Esophagus muscularis mucosa (tissue), 4 donors: Measurements from ENCODE around the gene PAX5. TPM values are rescaled to one million over a fixed set of nuclear protein-coding genes. Genes with fewer than 3 reads are reported as not detected.

Experiments
- DNase-seq: peaks from one replicate; pipeline ENCODE4 v3.0.0-alpha.2; 2017; ENCODE audit errors: extremely low spot score
- H3K27ac ChIP-seq, 4 donors: fragments of 200-600 bp; sonication (generic); replicated peaks in 1 of 4; 1 replicate in 3 of 4; 2 replicates in 1 of 4; pipeline ENCODE4 v1.5.1; 2016 to 2019; ENCODE audit warnings: mild to moderate bottlenecking in 1 of 4
- H3K27me3 ChIP-seq, 4 donors: fragments of 200-600 bp; sonication (generic); one replicate each; pipeline versions ENCODE4 v1.5.1 to v1.6.0; 2016 to 2019
- H3K36me3 ChIP-seq, 4 donors: fragments of 200-600 bp; sonication (generic); one replicate each; pipeline ENCODE4 v1.5.1; 2016 to 2019
- H3K4me1 ChIP-seq, 4 donors: fragments of 200-600 bp; sonication (generic); one replicate each; pipeline ENCODE4 v1.5.1; 2016 to 2019
- H3K4me3 ChIP-seq, 4 donors: fragments of 200-600 bp; sonication (generic); 1 replicate in 2 of 4; 2 replicates in 2 of 4; pipeline ENCODE4 v1.5.1; 2016 to 2019; ENCODE audit warnings: mild to moderate bottlenecking in 4 of 4, moderate library complexity in 1 of 4
- H3K9me3 ChIP-seq, 4 donors: fragments of 200-600 bp; sonication (generic); 1 replicate in 3 of 4; 2 replicates in 1 of 4; pipeline ENCODE4 v1.5.1; 2016 to 2019
- CTCF ChIP-seq, 3 experiments: fragments of 200-600 bp in 2 of 3; fragments of 450-650 bp in 1 of 3; sonication (generic) in 2 of 3; IDR thresholded peaks; one replicate each; pipeline ENCODE4 v1.5.1; 2017 to 2019; ENCODE audit warnings: antibody characterized with exemption in 3 of 3, mild to moderate bottlenecking in 2 of 3, moderate library complexity in 1 of 3
- EP300 ChIP-seq: sonication (generic); formaldehyde crosslinking; IDR thresholded peaks from one replicate; pipeline ENCODE4 v1.6.1; 2017; ENCODE audit warnings: antibody characterized with exemption
- POLR2A ChIP-seq: fragments of 450-650 bp; IDR thresholded peaks from one replicate; pipeline ENCODE4 v1.6.1; 2017; ENCODE audit warnings: antibody characterized with exemption, moderate library complexity, mild to moderate bottlenecking, low read depth
- POLR2AphosphoS5 ChIP-seq, 2 donors: sonication (generic); formaldehyde crosslinking; IDR thresholded peaks; one replicate each; pipeline ENCODE4 v1.6.1; 2017; ENCODE audit warnings: antibody characterized with exemption in 2 of 2
- WGBS: methylation state at CpG from one replicate; pipeline ENCODE4 v1.1.5; 2018; 5-methylcytosine and 5-hydroxymethylcytosine counted together
- intact Hi-C: fragments of 100-400 bp; cut with DNase I; formaldehyde crosslinking; loops from one replicate; pipeline ENCODE4 v1.15.1; 2023
- total RNA-seq, 4 donors: library from RNA; depleted of rRNA; stranded (reverse); fragments of >200 nt; gene quantifications; one replicate each; pipeline versions ENCODE4 v1.1.0 to v1.2.1, GENCODE V29; 2016

The PAX5 gene
- total RNA-seq, 4 donors from 2014 or later = 0.17 TPM; not detected in 3

GRCh38 chr9:36891341-36891811, 142.7 kb downstream of the PAX5 start:
- H3K9me3 ChIP-seq = no peaks in the 10 kb centered on the region
- DNase-seq = no peak
- no peak overlapping the region for H3K4me3 ChIP-seq
- 55% methylated on average over 13 of the region's 13 CpGs for WGBS
- TF ChIP-seq CTCF (IDR thresholded peaks at IDR 0.05) (no peak), EP300 (no peak), POLR2AphosphoS5 (IDR thresholded peaks at IDR 0.05) (no peak), POLR2A (no peak)
- H3K4me1 ChIP-seq = no peaks in the 10 kb centered on the region
- H3K27ac ChIP-seq = no peak overlapping the region
- no peaks in the 10 kb centered on the region for H3K36me3 ChIP-seq
- intact Hi-C loops = no loop called here
- H3K27me3 ChIP-seq = peaks cover 0 to 31% (median 0%) of the 10 kb centered on the region in 4 donors

- H3K27me3 ChIP-seq = peaks cover 0 to 38% (median 0%) of the 10 kb centered on the region in 4 donors
These were observed 144.2 kb downstream of the PAX5 start for GRCh38 chr9:36889844-36890243.

GRCh38 chr9:36888551-36888950, 145.5 kb downstream of the PAX5 start:
- WGBS = 65% methylated on average over 7 of the region's 7 CpGs
- no peak for DNase-seq
- no peaks in the 10 kb centered on the region for H3K9me3 ChIP-seq
- H3K27ac ChIP-seq = no peak overlapping the region
- no peaks in the 10 kb centered on the region for H3K36me3 ChIP-seq
- H3K4me3 ChIP-seq = no peak overlapping the region
- peaks cover 0 to 42% (median 0%) of the 10 kb centered on the region in 4 donors for H3K27me3 ChIP-seq
- TF ChIP-seq POLR2AphosphoS5 (IDR thresholded peaks at IDR 0.05) (no peak), CTCF (IDR thresholded peaks at IDR 0.05) (no peak), POLR2A (no peak), EP300 (no peak)
- no peaks in the 10 kb centered on the region for H3K4me1 ChIP-seq
- intact Hi-C loops = no loop called here

More at GRCh38 chr9:36889844-36890243, 144.2 kb downstream of the PAX5 start:
- no peaks in the 10 kb centered on the region for H3K9me3 ChIP-seq
- WGBS = 62% methylated on average over 6 of the region's 6 CpGs
- TF ChIP-seq POLR2AphosphoS5 (IDR thresholded peaks at IDR 0.05) = no peak
- no peak for TF ChIP-seq CTCF (IDR thresholded peaks at IDR 0.05)
- no peak for TF ChIP-seq EP300
- no peak for TF ChIP-seq POLR2A
- no peaks in the 10 kb centered on the region for H3K36me3 ChIP-seq
- H3K4me3 ChIP-seq = no peak overlapping the region
- intact Hi-C loops = no loop called here
- H3K27ac ChIP-seq = no peak overlapping the region
- no peaks in the 10 kb centered on the region for H3K4me1 ChIP-seq
- DNase-seq = no peak

GRCh38 chr9:36884721-36885120, 149.3 kb downstream of the PAX5 start:
- H3K36me3 ChIP-seq = no peaks in the 10 kb centered on the region
- WGBS = 94% methylated on average over 6 of the region's 6 CpGs
- peaks cover 0 to 39% (median 0%) of the 10 kb centered on the region in 4 donors for H3K27me3 ChIP-seq
- H3K27ac ChIP-seq = no peak overlapping the region
- intact Hi-C loops = no loop called here
- H3K4me3 ChIP-seq = no peak overlapping the region
- no peak for DNase-seq
- no peaks in the 10 kb centered on the region for H3K4me1 ChIP-seq
- H3K9me3 ChIP-seq = no peaks in the 10 kb centered on the region
- TF ChIP-seq POLR2A = no peak
- no peak for TF ChIP-seq CTCF (IDR thresholded peaks at IDR 0.05)
- TF ChIP-seq EP300 = no peak
- TF ChIP-seq POLR2AphosphoS5 (IDR thresholded peaks at IDR 0.05) = no peak

GRCh38 chr9:36882594-36882993, 151.5 kb downstream of the PAX5 start:
- Histone ChIP-seq H3K27ac (no peak overlapping the region), H3K4me3 (no peak overlapping the region), H3K27me3 (peaks cover 0 to 54% (median 0%) of the 10 kb centered on the region in 4 donors), H3K4me1 (no peaks in the 10 kb centered on the region), H3K36me3 (no peaks in the 10 kb centered on the region), H3K9me3 (no peaks in the 10 kb centered on the region)
- TF ChIP-seq POLR2A (no peak), POLR2AphosphoS5 (IDR thresholded peaks at IDR 0.05) (no peak), EP300 (no peak), CTCF (IDR thresholded peaks at IDR 0.05) (no peak)
- intact Hi-C loops = no loop called here
- DNase-seq = no peak
- WGBS = 75% methylated on average over 3 of the region's 3 CpGs
